ENCODE results near the gene POGLUT2. TPM values are rescaled to one million over a fixed set of nuclear protein-coding genes. Genes with fewer than 3 reads are reported as not detected.

Gene POGLUT2
- total RNA-seq, 1 experiment from 2014 or later, result 9.0 TPM

GRCh38 chr13:102761071-102761470 lies 37.7 kb downstream of the POGLUT2 start:
- Mint-ChIP-seq H3K27me3 (ENCODE audit: insufficient read depth, unreplicated experiment) (no peaks in the 10 kb centered on the region), H3K4me3 (ENCODE audit: unreplicated experiment) (no peak overlapping the region), H3K9me3 (ENCODE audit: unreplicated experiment) (no peaks in the 10 kb centered on the region), H3K36me3 (ENCODE audit: insufficient read depth, unreplicated experiment) (no peaks in the 10 kb centered on the region), H3K27ac (ENCODE audit: low read depth, unreplicated experiment) (no peak overlapping the region), H3K4me1 (ENCODE audit: insufficient read depth, unreplicated experiment) (no peaks in the 10 kb centered on the region)
- ChIA-PET CTCF (no interaction called here), POLR2A (no interaction called here)
- no TSS peak for BruUV-seq (replicated peaks)
- TF ChIP-seq CTCF (IDR thresholded peaks at IDR 0.05; ENCODE audit: unreplicated experiment), result no peak
- DNase-seq (ENCODE audit: unreplicated experiment), result no peak
- intact Hi-C loops (cut with micrococcal nuclease), result no loop called here

- intact Hi-C loops (cut with micrococcal nuclease), result no loop called here
- H3K9me3 Mint-ChIP-seq (ENCODE audit: unreplicated experiment), result no peaks in the 10 kb centered on the region
These were observed 39.9 kb downstream of the POGLUT2 start for GRCh38 chr13:102758842-102759241.

GRCh38 chr13:102757006-102757405 lies 41.8 kb downstream of the POGLUT2 start:
- no peaks in the 10 kb centered on the region for H3K36me3 Mint-ChIP-seq (ENCODE audit: insufficient read depth, unreplicated experiment)
- intact Hi-C loops (cut with micrococcal nuclease), result no loop called here
- BruUV-seq (replicated peaks), result no TSS peak
- H3K4me3 Mint-ChIP-seq (ENCODE audit: unreplicated experiment), result no peak overlapping the region
- no peaks in the 10 kb centered on the region for H3K4me1 Mint-ChIP-seq (ENCODE audit: insufficient read depth, unreplicated experiment)
- H3K27me3 Mint-ChIP-seq (ENCODE audit: insufficient read depth, unreplicated experiment), result no peaks in the 10 kb centered on the region
- TF ChIP-seq CTCF (IDR thresholded peaks at IDR 0.05; ENCODE audit: unreplicated experiment), result no peak
- ChIA-PET CTCF (interaction anchor here (1.8 kb wide), 1 partner anchor 33 kb away, joined by 4 read pairs; no protein-coding TSS in a partner anchor), POLR2A (interaction anchor here (0.6 to 1.9 kb wide), 5 partner anchors 13 to 1998 kb away, joined by 3 to 7 read pairs (median 3); partner anchors contain the start of gene TEX30)
- no peaks in the 10 kb centered on the region for H3K9me3 Mint-ChIP-seq (ENCODE audit: unreplicated experiment)
- no peak for DNase-seq (ENCODE audit: unreplicated experiment)
- no peak overlapping the region for H3K27ac Mint-ChIP-seq (ENCODE audit: low read depth, unreplicated experiment)

More at GRCh38 chr13:102758842-102759241, 39.9 kb downstream of the POGLUT2 start:
- no peaks in the 10 kb centered on the region for H3K36me3 Mint-ChIP-seq (ENCODE audit: insufficient read depth, unreplicated experiment)
- DNase-seq (ENCODE audit: unreplicated experiment), result no peak
- no peak for TF ChIP-seq CTCF (IDR thresholded peaks at IDR 0.05; ENCODE audit: unreplicated experiment)
- ChIA-PET POLR2A (interaction anchor here (0.6 kb wide), 1 partner anchor 1688 kb away, joined by 3 read pairs; no protein-coding TSS in a partner anchor), CTCF (no interaction called here)
- no TSS peak for BruUV-seq (replicated peaks)
- H3K27me3 Mint-ChIP-seq (ENCODE audit: insufficient read depth, unreplicated experiment), result no peaks in the 10 kb centered on the region
- H3K4me3 Mint-ChIP-seq (ENCODE audit: unreplicated experiment), result no peak overlapping the region
- no peaks in the 10 kb centered on the region for H3K4me1 Mint-ChIP-seq (ENCODE audit: insufficient read depth, unreplicated experiment)
- H3K27ac Mint-ChIP-seq (ENCODE audit: low read depth, unreplicated experiment), result no peak overlapping the region

GRCh38 chr13:102751886-102752285 lies 46.9 kb downstream of the POGLUT2 start:
- Mint-ChIP-seq H3K9me3 (ENCODE audit: unreplicated experiment) (no peaks in the 10 kb centered on the region), H3K27me3 (ENCODE audit: insufficient read depth, unreplicated experiment) (peaks cover 25% of the 10 kb centered on the region), H3K27ac (ENCODE audit: low read depth, unreplicated experiment) (no peak overlapping the region), H3K4me3 (ENCODE audit: unreplicated experiment) (no peak overlapping the region), H3K4me1 (ENCODE audit: insufficient read depth, unreplicated experiment) (no peaks in the 10 kb centered on the region), H3K36me3 (ENCODE audit: insufficient read depth, unreplicated experiment) (no peaks in the 10 kb centered on the region)
- CTCF ChIA-PET, result no interaction called here
- POLR2A ChIA-PET, result interaction anchor here (0.6 kb wide), 1 partner anchor 20 kb away, joined by 3 read pairs; no protein-coding TSS in a partner anchor
- no peak for TF ChIP-seq CTCF (IDR thresholded peaks at IDR 0.05; ENCODE audit: unreplicated experiment)
- BruUV-seq (replicated peaks), result no TSS peak
- DNase-seq (ENCODE audit: unreplicated experiment), result no peak
- intact Hi-C loops (cut with micrococcal nuclease), result no loop called here

Data from MCF 10A (cell line).